ENCODE measurements around the gene PKD1L1. TPM values are rescaled to one million over a fixed set of nuclear protein-coding genes. Genes with fewer than 3 reads are reported as not detected.
A peak's percentile ranks its signal among the peaks of the same experiment; 100 is the strongest.

The PKD1L1 gene
- total RNA-seq, 1 donor from 2014 or later, result 0.19 TPM

GRCh38 chr7:47818796-47819606, 129.3 kb downstream of the PKD1L1 start:
- no peaks in the 10 kb centered on the region for H3K36me3 Mint-ChIP-seq (ENCODE audit: low read depth)
- H3K27ac Mint-ChIP-seq (ENCODE audit: unreplicated experiment), result no peak overlapping the region
- peak; percentile 79 for DNase-seq (ENCODE audit: low read depth, low spot score)

GRCh38 chr7:47817917-47818316, 130.3 kb downstream of the PKD1L1 start:
- no peak for TF ChIP-seq CTCF (conservative IDR thresholded peaks at IDR 0.05)
- H3K27ac Mint-ChIP-seq (ENCODE audit: unreplicated experiment), result no peak overlapping the region
- H3K27me3 Mint-ChIP-seq (ENCODE audit: low read depth), result no peaks in the 10 kb centered on the region
- H3K36me3 Mint-ChIP-seq (ENCODE audit: low read depth), result no peaks in the 10 kb centered on the region
- DNase-seq (ENCODE audit: low read depth, low spot score), result no peak
- H3K9me3 Mint-ChIP-seq, result no peaks in the 10 kb centered on the region
- H3K4me3 Mint-ChIP-seq, result no peak overlapping the region
- peaks cover 8% of the 10 kb centered on the region for H3K4me1 Mint-ChIP-seq

More at GRCh38 chr7:47818796-47819606, 129.3 kb downstream of the PKD1L1 start:
- peak; percentile 99 for TF ChIP-seq CTCF (conservative IDR thresholded peaks at IDR 0.05)
- Mint-ChIP-seq H3K4me3 (no peak overlapping the region), H3K9me3 (no peaks in the 10 kb centered on the region), H3K4me1 (peaks cover 5% of the 10 kb centered on the region), H3K27me3 (ENCODE audit: low read depth) (no peaks in the 10 kb centered on the region)

GRCh38 chr7:47816647-47817046, 131.6 kb downstream of the PKD1L1 start:
- TF ChIP-seq CTCF (conservative IDR thresholded peaks at IDR 0.05), result no peak
- Mint-ChIP-seq H3K36me3 (ENCODE audit: low read depth) (no peaks in the 10 kb centered on the region), H3K4me3 (no peak overlapping the region), H3K9me3 (no peaks in the 10 kb centered on the region), H3K27ac (ENCODE audit: unreplicated experiment) (no peak overlapping the region), H3K4me1 (peaks cover 19% of the 10 kb centered on the region), H3K27me3 (ENCODE audit: low read depth) (no peaks in the 10 kb centered on the region)
- DNase-seq (ENCODE audit: low read depth, low spot score), result no peak

GRCh38 chr7:47815867-47816266, 132.4 kb downstream of the PKD1L1 start:
- H3K36me3 Mint-ChIP-seq (ENCODE audit: low read depth), result no peaks in the 10 kb centered on the region
- H3K4me3 Mint-ChIP-seq, result no peak overlapping the region
- no peaks in the 10 kb centered on the region for H3K9me3 Mint-ChIP-seq
- H3K27me3 Mint-ChIP-seq (ENCODE audit: low read depth), result no peaks in the 10 kb centered on the region
- no peak for DNase-seq (ENCODE audit: low read depth, low spot score)
- no peak overlapping the region for H3K27ac Mint-ChIP-seq (ENCODE audit: unreplicated experiment)
- H3K4me1 Mint-ChIP-seq, result peaks cover 22% of the 10 kb centered on the region
- TF ChIP-seq CTCF (conservative IDR thresholded peaks at IDR 0.05), result no peak

GRCh38 chr7:47814905-47815613, 133.2 kb downstream of the PKD1L1 start:
- no peaks in the 10 kb centered on the region for H3K9me3 Mint-ChIP-seq
- no peak for DNase-seq (ENCODE audit: low read depth, low spot score)
- no peak overlapping the region for H3K4me3 Mint-ChIP-seq
- TF ChIP-seq CTCF (conservative IDR thresholded peaks at IDR 0.05), result no peak
- peaks cover 22% of the 10 kb centered on the region for H3K4me1 Mint-ChIP-seq
- H3K36me3 Mint-ChIP-seq (ENCODE audit: low read depth), result no peaks in the 10 kb centered on the region
- no peaks in the 10 kb centered on the region for H3K27me3 Mint-ChIP-seq (ENCODE audit: low read depth)
- H3K27ac Mint-ChIP-seq (ENCODE audit: unreplicated experiment), result peak overlapping the region; percentile 12

All from neural crest cell (in vitro differentiated cells).